T-helper 1 cell (primary cell): ENCODE measurements around the gene LRIG2.
"Not testable (repeated sequence)": the region's sequence is repeated elsewhere in the genome, so short reads cannot be mapped to it uniquely, and the experiment has no call there.

Experiments
- DNase-seq, 5 donors: peaks; one replicate each; pipeline ENCODE4 v3.0.0-alpha.2; 2012 to 2020

Gene LRIG2

DNA sequence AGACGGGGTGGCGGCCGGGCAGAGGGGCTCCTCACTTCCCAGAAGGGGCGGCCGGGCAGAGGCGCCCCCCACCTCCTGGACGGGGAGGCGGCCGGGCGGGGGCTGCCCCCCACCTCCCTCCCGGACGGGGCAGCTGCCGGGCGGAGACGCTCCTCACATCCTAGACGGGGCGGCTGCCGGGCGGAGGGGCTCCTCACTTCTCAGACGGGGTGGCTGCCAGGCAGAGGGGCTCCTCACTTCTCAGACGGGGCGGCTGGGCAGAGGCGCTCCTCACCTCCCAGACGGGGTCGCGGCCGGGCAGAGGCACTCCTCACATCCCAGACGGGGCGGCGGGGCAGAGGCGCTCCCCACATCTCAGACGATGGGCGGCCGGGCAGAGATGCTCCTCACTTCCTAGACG, 9.5 kb upstream of the LRIG2 start:
- DNase-seq: not testable (repeated sequence)

GRCh38 chr1:113072141-113072756, 749 bp upstream of the LRIG2 start:
- DNase-seq: no peak

- DNase-seq: no peak
Observed at GRCh38 chr1:113073479-113073950, 517 bp downstream of the LRIG2 start.

DNA sequence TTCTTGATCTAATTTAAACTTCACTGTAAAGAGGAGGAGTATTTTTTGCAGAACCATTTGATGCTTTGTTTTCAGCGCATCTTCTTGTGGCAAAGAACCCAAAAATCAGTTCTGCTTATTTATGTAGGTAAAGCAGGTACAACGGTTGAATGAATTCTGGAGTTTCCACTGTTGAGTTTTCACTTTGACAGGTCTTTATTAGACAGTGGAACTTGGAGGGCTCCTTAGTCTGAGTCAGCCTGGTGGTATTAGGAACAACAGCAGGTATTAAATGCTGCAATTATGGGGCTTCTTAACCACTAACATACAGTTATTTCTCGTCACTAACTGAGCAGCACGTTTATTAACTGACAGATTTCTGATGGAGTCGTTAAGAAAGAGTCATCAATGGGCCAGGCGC, 1.2 kb downstream of the LRIG2 start:
- DNase-seq: no peak

GRCh38 chr1:113077978-113078377, 5.0 kb downstream of the LRIG2 start:
- not testable (repeated sequence) for DNase-seq

GRCh38 chr1:113086541-113086940, 13.5 kb downstream of the LRIG2 start:
- no peak for DNase-seq

DNA sequence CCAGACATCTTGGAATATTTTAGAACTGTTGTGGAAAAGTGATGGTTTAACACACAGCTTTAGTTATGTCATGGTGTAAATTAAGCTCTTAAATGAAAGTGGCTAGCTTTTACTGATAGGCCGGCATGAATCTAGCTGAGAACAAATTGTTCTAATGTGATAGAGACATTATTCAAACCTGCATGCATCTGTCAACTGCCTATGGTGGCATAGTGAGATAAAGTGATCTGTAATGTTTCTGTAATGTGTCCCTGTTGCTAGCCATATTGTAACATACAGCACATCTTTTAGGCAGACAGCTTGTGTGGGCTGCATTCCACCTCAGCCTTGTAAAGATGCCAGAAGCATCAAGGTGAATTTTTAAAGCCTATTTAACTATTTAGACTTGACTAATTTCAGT, 16.0 kb downstream of the LRIG2 start:
- DNase-seq: no peak

DNA sequence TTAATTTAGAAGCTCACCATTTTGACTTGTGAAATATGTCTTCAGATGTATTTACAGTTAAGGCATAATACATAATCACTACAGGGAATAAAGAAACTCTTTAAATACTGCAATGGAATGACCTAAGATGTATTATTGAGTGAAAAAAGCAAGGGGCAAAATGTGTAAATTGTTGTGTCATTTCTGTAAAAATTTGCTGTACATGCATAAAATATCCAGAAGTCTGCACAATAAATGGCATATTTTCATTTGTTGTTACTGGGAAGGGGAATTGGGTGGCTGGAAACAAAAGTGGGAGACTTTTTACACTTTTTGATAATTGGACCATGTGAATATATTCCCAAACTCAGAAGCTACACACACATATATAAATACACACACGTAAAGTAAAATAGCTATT, 17.1 kb downstream of the LRIG2 start:
- no peak for DNase-seq

- no peak for DNase-seq
Observed at GRCh38 chr1:113091988-113092594, 19.1 kb downstream of the LRIG2 start.

GRCh38 chr1:113094506-113094905, 21.5 kb downstream of the LRIG2 start:
- DNase-seq: no peak

- DNase-seq: no peak
Observed at GRCh38 chr1:113095790-113096455, 22.9 kb downstream of the LRIG2 start.

GRCh38 chr1:113096493-113096892, 23.5 kb downstream of the LRIG2 start:
- no peak for DNase-seq

- no peak for DNase-seq
Observed at GRCh38 chr1:113101588-113101987, 28.6 kb downstream of the LRIG2 start.

- no peak for DNase-seq
Observed at GRCh38 chr1:113103048-113103447, 30.1 kb downstream of the LRIG2 start.

- DNase-seq: no peak
Observed at GRCh38 chr1:113103977-113104376, 31.0 kb downstream of the LRIG2 start.

- no peak for DNase-seq
Observed at GRCh38 chr1:113106910-113107309, 33.9 kb downstream of the LRIG2 start.

DNA sequence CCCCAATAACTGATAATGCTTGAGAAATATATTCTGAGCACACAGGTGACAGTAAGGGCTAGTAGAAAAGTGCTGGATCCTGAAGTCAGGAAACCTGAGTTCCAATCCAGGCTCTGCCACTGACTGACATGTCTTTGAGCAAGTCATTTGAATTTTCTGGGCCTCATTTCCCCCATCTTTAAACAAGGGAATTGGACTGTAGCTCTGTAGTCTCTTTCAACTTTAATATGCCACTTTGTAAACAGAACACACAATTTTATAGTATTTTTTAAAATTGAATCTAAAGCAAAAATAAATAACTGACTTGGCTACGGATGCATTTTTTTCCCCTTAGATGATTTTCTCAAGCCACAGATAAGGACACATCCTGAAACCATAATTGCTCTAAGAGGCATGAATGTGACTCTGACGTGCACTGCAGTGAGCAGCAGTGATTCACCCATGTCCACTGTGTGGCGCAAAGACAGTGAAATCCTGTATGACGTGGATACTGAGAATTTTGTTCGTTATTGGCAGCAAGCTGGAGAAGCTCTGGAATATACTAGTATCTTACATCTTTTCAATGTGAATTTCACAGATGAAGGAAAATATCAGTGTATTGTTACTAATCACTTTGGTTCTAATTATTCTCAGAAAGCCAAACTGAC, 37.0 kb downstream of the LRIG2 start:
- DNase-seq: no peak

GRCh38 chr1:113118266-113118665, 45.3 kb downstream of the LRIG2 start:
- DNase-seq: no peak

DNA sequence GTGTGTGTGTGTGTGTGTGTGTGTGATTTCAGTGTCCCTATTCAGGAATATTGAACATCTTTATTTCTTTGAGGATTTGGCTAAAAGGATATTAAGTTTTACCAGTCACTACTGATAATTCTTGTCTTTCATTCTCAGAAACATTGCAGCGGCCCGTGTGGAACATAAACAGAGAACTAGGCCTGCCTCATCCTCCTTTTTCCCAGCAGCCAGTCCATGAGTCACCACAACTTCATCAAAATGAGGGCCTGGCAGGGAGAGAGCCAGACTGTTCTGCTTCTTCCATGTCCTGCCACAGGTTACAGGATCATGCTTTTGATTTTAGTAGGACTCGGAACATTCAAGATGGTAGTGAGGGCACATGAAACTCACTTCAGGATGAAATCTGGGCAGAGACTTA, 50.7 kb downstream of the LRIG2 start:
- DNase-seq: no peak

- DNase-seq: no peak
Observed at GRCh38 chr1:113124366-113124765, 51.4 kb downstream of the LRIG2 start.

- DNase-seq: no peak
Observed at GRCh38 chr1:113125517-113125916, 52.5 kb downstream of the LRIG2 start.

- DNase-seq: no peak
Observed at GRCh38 chr1:113126207-113126606, 53.2 kb downstream of the LRIG2 start.

DNA sequence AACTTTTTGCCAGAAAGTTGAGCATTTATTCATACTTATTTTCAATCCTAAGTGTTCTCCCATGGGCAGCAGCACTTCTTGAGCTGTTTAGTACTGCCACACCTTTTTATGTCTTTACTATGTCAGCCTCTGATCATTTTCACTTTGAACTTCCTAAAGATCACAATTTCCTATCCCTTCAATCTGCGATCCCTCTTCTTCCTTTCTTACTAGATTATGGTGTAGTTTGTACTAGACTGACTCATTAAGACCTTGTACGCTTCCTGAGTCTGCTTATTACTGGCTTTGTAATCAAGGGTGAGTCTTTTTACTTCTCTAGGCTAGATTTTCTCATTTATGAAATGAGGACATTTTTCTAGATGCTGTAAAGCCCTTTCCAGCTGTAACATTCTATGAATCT, 55.1 kb downstream of the LRIG2 start:
- no peak for DNase-seq
